H1 (cell line): Measurements from ENCODE around the gene TYW1B. TPM values are rescaled to one million over a fixed set of nuclear protein-coding genes. Genes with fewer than 3 reads are reported as not detected.
"Not testable (repeated sequence)": the region's sequence is repeated elsewhere in the genome, so short reads cannot be mapped to it uniquely, and the experiment has no call there.

Experiments used
- CTCF ChIA-PET: fragments of 300-600 bp; sonication (Branson Sonifier 250); formaldehyde crosslinking; loops from one replicate; lab custom pipeline; 2021; ENCODE audit not compliant: partially characterized antibody; lab: Charles Lee
- POLR2A ChIA-PET: fragments of 300-600 bp; sonication (Branson Sonifier 250); formaldehyde crosslinking; loops from one replicate; lab custom pipeline; 2021; ENCODE audit warnings: inconsistent platforms; ENCODE audit not compliant: partially characterized antibody; lab: Charles Lee
- DNase-seq, 2 experiments: peaks; one replicate each; pipeline versions ENCODE4 v3.0.0 to v3.0.0-alpha.2; 2010 to 2022; ENCODE audit warnings: low spot score in 2 of 2, low read depth in 1 of 2, mixed read lengths in 1 of 2
- FAIRE-seq: peaks from 2 replicates; lab custom pipeline; 2011; peaks lifted over from hg19 to GRCh38; lab: Jason Lieb, UNC
- H2AFZ ChIP-seq: 2 replicates; pipeline ENCODE4 v1.8.1; 2012; ENCODE audit warnings: low read length, inconsistent platforms
- H2AK5ac ChIP-seq: 2 replicates; pipeline ENCODE4 v1.6.1; 2013; ENCODE audit warnings: low read depth, low read length
- H2BK120ac ChIP-seq: replicated peaks from 2 replicates; pipeline ENCODE3; 2013; ENCODE audit warnings: low read depth, low read length, inconsistent platforms
- H2BK12ac ChIP-seq: 2 replicates; pipeline ENCODE4 v1.6.1; 2013; ENCODE audit warnings: low read depth, low read length
- H2BK15ac ChIP-seq: 2 replicates; pipeline ENCODE4 v1.6.1; 2013; ENCODE audit warnings: low read length
- H2BK20ac ChIP-seq: 2 replicates; pipeline ENCODE4 v1.6.1; 2013; ENCODE audit warnings: low read length
- H2BK5ac ChIP-seq: 2 replicates; pipeline ENCODE4 v1.6.1; 2013; ENCODE audit warnings: low read depth, low read length
- H3K14ac ChIP-seq: 2 replicates; pipeline ENCODE4 v1.6.1; 2013; ENCODE audit warnings: inconsistent platforms; ENCODE audit not compliant: insufficient read length
- H3K18ac ChIP-seq: 2 replicates; pipeline ENCODE4 v1.6.1; 2013; ENCODE audit warnings: low read length; ENCODE audit errors: extremely low read depth
- H3K23ac ChIP-seq: 2 replicates; pipeline ENCODE4 v1.6.1; 2013; ENCODE audit warnings: inconsistent platforms; ENCODE audit not compliant: insufficient read length
- H3K23me2 ChIP-seq: 2 replicates; pipeline ENCODE4 v1.6.1; 2013; ENCODE audit warnings: low read depth, low read length
- H3K27ac ChIP-seq: 2 replicates; pipeline ENCODE4 v1.6.1; 2011; ENCODE audit warnings: low read depth, low read length, inconsistent platforms
- H3K27me3 ChIP-seq, 4 experiments: replicated peaks in 1 of 4; 1 replicate in 1 of 4; 2 replicates in 3 of 4; pipeline versions ENCODE4 v1.6.1 to v1.8.1; 2011 to 2013; ENCODE audit warnings: low read length in 3 of 4, mild to moderate bottlenecking in 3 of 4, inconsistent platforms in 2 of 4, mixed read lengths in 2 of 4, moderate library complexity in 1 of 4; ENCODE audit not compliant: control insufficient read depth in 3 of 4, insufficient read depth in 3 of 4; ENCODE audit errors: extremely low read depth in 1 of 4
- H3K36me3 ChIP-seq, 4 experiments: 2 replicates each; pipeline versions ENCODE4 v1.6.1 to v1.8.1; 2011 to 2013; ENCODE audit warnings: mild to moderate bottlenecking in 4 of 4, low read length in 3 of 4, moderate library complexity in 2 of 4, control low read depth in 1 of 4, inconsistent platforms in 1 of 4; ENCODE audit not compliant: insufficient read depth in 4 of 4, control insufficient read depth in 2 of 4
- H3K4ac ChIP-seq: replicated peaks from 2 replicates; pipeline ENCODE3; 2013; ENCODE audit warnings: low read length, low read depth, mixed read lengths, inconsistent platforms; ENCODE audit not compliant: insufficient read length
- H3K4me1 ChIP-seq, 4 experiments: replicated peaks in 1 of 4; 1 replicate in 1 of 4; 2 replicates in 3 of 4; pipeline versions ENCODE4 v1.6.1 to v1.8.1; 2011 to 2013; ENCODE audit warnings: low read length in 3 of 4, inconsistent platforms in 2 of 4, mixed read lengths in 1 of 4; ENCODE audit not compliant: insufficient read depth in 4 of 4, control insufficient read depth in 3 of 4
- H3K4me2 ChIP-seq, 2 experiments: 2 replicates each; pipeline versions ENCODE4 v1.6.1 to v1.8.1; 2011 to 2013; ENCODE audit warnings: low read depth in 2 of 2, low read length in 2 of 2, control low read depth in 1 of 2, inconsistent platforms in 1 of 2, mild to moderate bottlenecking in 1 of 2; ENCODE audit not compliant: insufficient read depth in 1 of 2
- H3K4me3 ChIP-seq, 4 experiments: fragments of 200-600, 300-600 bp in 1 of 4; sonication (generic), shearing (Covaris generic), sonication (Bioruptor Twin) in 1 of 4; 2 replicates each; pipeline versions ENCODE4 v1.5.1 to v1.8.1; 2011 to 2016; ENCODE audit warnings: low read length in 4 of 4, low read depth in 3 of 4, control low read depth in 2 of 4, inconsistent platforms in 2 of 4, mild to moderate bottlenecking in 2 of 4, mixed read lengths in 1 of 4, moderate library complexity in 1 of 4; ENCODE audit not compliant: insufficient read depth in 2 of 4; ENCODE audit errors: extremely low read depth in 1 of 4
- H3K56ac ChIP-seq: replicated peaks from 2 replicates; pipeline ENCODE3; 2013; ENCODE audit warnings: low read depth, mild to moderate bottlenecking, mixed read lengths, low read length, inconsistent platforms; ENCODE audit not compliant: insufficient read length
- H3K79me1 ChIP-seq: 2 replicates; pipeline ENCODE4 v1.6.1; 2013; ENCODE audit warnings: low read depth, low read length, control low read depth
- H3K79me2 ChIP-seq, 2 experiments: 2 replicates each; pipeline versions ENCODE4 v1.6.1 to v1.8.1; 2012 to 2013; ENCODE audit warnings: low read length in 2 of 2, mild to moderate bottlenecking in 2 of 2, inconsistent platforms in 1 of 2; ENCODE audit not compliant: insufficient read depth in 2 of 2, control insufficient read depth in 1 of 2
- H3K9ac ChIP-seq, 4 experiments: replicated peaks in 1 of 4; 1 replicate in 1 of 4; 2 replicates in 3 of 4; pipeline versions ENCODE4 v1.6.1 to v1.8.1; 2011 to 2013; ENCODE audit warnings: low read depth in 3 of 4, low read length in 3 of 4, control low read depth in 2 of 4, mild to moderate bottlenecking in 2 of 4, moderate library complexity in 2 of 4, inconsistent platforms in 1 of 4; ENCODE audit errors: extremely low read depth in 1 of 4
- H3K9me3 ChIP-seq, 2 experiments: 2 replicates each; pipeline versions ENCODE4 v1.6.1 to v1.8.1; 2012 to 2013; ENCODE audit warnings: mild to moderate bottlenecking in 2 of 2, moderate library complexity in 2 of 2, control low read depth in 1 of 2, inconsistent platforms in 1 of 2, low read depth in 1 of 2, low read length in 1 of 2, mixed read lengths in 1 of 2; ENCODE audit not compliant: insufficient read depth in 2 of 2
- H4K20me1 ChIP-seq, 2 experiments: replicated peaks in 1 of 2; 2 replicates each; pipeline versions ENCODE3 to v1.8.1; 2011 to 2013; ENCODE audit warnings: inconsistent platforms in 2 of 2, low read length in 2 of 2, mild to moderate bottlenecking in 1 of 2; ENCODE audit not compliant: insufficient read depth in 2 of 2, control insufficient read depth in 1 of 2
- H4K5ac ChIP-seq: 2 replicates; pipeline ENCODE4 v1.6.1; 2013; ENCODE audit warnings: low read length, low read depth, mixed read lengths, inconsistent platforms; ENCODE audit not compliant: insufficient read length
- H4K8ac ChIP-seq: 2 replicates; pipeline ENCODE4 v1.8.0; 2013; ENCODE audit warnings: mild to moderate bottlenecking, moderate library complexity, low read length, inconsistent platforms; ENCODE audit not compliant: insufficient read depth; ENCODE audit errors: extremely low read depth
- H4K91ac ChIP-seq: replicated peaks from 2 replicates; pipeline ENCODE3; 2013; ENCODE audit warnings: low read length, mixed read lengths, inconsistent platforms; ENCODE audit not compliant: insufficient read length
- WGBS, 2 experiments: shearing (Covaris generic) in 1 of 2; methylation state at CpG; one replicate each; pipeline versions ENCODE4 v1.1.6 to v1.1.7; 2013 to 2015; ENCODE audit warnings: low lambda C conversion rate in 2 of 2, mixed read lengths in 2 of 2, inconsistent platforms in 1 of 2, low coverage in 1 of 2, missing lambda C conversion rate in 1 of 2; ENCODE audit not compliant: insufficient replicate concordance in 2 of 2, insufficient coverage in 1 of 2, insufficient read length in 1 of 2; ENCODE audit errors: extremely low coverage in 1 of 2, missing lambda C conversion rate in 1 of 2; 5-methylcytosine and 5-hydroxymethylcytosine counted together
- polyA plus RNA-seq, 7 experiments: library from polyadenylated mRNA; depleted of rRNA in 3 of 7; stranded (reverse) in 5 of 7; unstranded in 2 of 7; fragments of >200 nt in 5 of 7; fragments of 200-250 nt in 2 of 7; gene quantifications; 1 replicate in 5 of 7; 2 replicates in 1 of 7; 4 replicates in 1 of 7; pipeline versions ENCODE4 v1.2.1 to v1.2.3, GENCODE V29; 2011 to 2013; ENCODE audit warnings: missing spikeins in 2 of 7, mixed read lengths in 2 of 7
- total RNA-seq: library from RNA; stranded (reverse); fragmentation: NEBNext Ultra II Directional; extraction: Animal tissue kit (Norgen Biotek cat#: 25700); gene quantifications from 2 replicates; pipeline ENCODE4 v1.2.1, GENCODE V29; 2021

Gene TYW1B
- total and polyA plus RNA-seq, 2 of the 8 experiments (the other 6 are each of a cell fraction or from before 2014, with no cell fraction given), result 6.8 to 12.6 TPM

DNA sequence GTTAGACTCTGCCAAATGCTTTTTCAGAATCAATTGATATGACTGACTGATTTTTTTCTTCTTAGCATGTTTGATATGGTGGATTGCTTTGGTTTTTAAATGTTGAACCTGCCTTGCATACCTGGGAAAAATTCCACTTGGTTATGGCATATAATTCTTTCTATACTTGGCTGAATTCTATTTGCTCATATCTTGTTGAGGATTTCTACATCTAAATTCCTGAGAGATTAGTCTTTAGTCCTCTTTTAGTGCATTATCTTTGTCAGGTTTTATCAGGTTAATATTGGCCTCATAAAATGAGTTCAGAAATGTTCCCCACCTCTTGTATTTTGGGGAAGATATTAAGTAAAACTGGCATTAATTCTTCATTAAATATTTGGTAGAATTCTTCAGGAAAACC lies 79.4 kb downstream of the TYW1B start:
- CTCF ChIA-PET, POLR2A ChIA-PET: not testable (repeated sequence)

DNA sequence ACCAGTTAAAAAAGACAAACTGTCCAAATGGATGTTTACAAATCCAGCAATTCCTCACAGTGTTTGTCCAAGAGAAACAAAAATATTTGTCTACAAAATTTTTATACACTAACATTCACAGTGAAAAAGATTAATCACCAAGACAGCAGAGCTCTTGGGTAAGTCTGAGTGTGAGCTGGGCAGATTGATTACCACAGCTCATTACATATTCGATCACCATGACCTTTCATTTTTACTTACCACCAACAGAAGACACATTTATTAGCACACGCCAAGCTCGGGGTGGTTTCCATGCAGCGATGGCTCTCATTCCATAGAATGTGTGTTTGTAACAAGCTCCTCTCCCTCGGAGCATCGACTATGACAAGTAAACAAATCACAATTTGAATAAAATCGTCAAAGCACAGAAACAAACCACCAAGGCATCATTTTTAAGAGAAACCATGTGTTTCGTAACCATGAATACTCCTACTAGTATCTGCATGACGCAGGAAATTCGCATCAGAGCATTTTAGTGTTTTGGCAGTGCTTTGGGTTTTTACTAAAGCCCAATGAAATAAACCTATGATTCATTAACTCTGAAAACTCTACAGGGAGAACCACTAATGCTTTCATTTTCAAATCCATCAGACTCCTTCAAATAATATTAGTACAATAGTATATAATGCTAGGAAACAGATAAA lies 83.6 kb downstream of the TYW1B start:
- H3K27ac ChIP-seq, POLR2A ChIA-PET, H2BK15ac ChIP-seq, H3K4me1 ChIP-seq, H3K4me2 ChIP-seq, H3K9ac ChIP-seq, H3K18ac ChIP-seq, H2AFZ ChIP-seq, H2BK12ac ChIP-seq, H3K36me3 ChIP-seq, H3K4me3 ChIP-seq, H4K5ac ChIP-seq, H3K4ac ChIP-seq, H3K27me3 ChIP-seq, H2BK20ac ChIP-seq, DNase-seq, H4K8ac ChIP-seq, H2BK120ac ChIP-seq, H3K23ac ChIP-seq, FAIRE-seq, H2BK5ac ChIP-seq, H2AK5ac ChIP-seq, H3K79me2 ChIP-seq, H3K23me2 ChIP-seq, CTCF ChIA-PET, H3K14ac ChIP-seq, H3K56ac ChIP-seq, H3K79me1 ChIP-seq, H3K9me3 ChIP-seq, H4K20me1 ChIP-seq, H4K91ac ChIP-seq: not testable (repeated sequence)
- WGBS, 2 experiments, result 83% methylated on average over 10 of the region's 10 CpGs; no CpG with 5 or more reads in 1 of the 2 experiments

More for the DNA sequence above, 79.4 kb downstream of the TYW1B start:
- H3K36me3 ChIP-seq, H3K56ac ChIP-seq, H2AFZ ChIP-seq, H4K8ac ChIP-seq, H4K91ac ChIP-seq, H3K79me2 ChIP-seq, H3K23me2 ChIP-seq, H3K4me1 ChIP-seq, H2AK5ac ChIP-seq, DNase-seq, H3K79me1 ChIP-seq, H2BK15ac ChIP-seq, H2BK120ac ChIP-seq, H3K14ac ChIP-seq, H3K4ac ChIP-seq, H3K4me3 ChIP-seq, H4K20me1 ChIP-seq, FAIRE-seq, H3K27ac ChIP-seq, H2BK20ac ChIP-seq, H3K18ac ChIP-seq, H3K9me3 ChIP-seq, H4K5ac ChIP-seq, H3K23ac ChIP-seq, H2BK12ac ChIP-seq, H3K4me2 ChIP-seq, H3K9ac ChIP-seq, H2BK5ac ChIP-seq, H3K27me3 ChIP-seq: not testable (repeated sequence)
